ENCODE measurements around the gene TMEM239. TPM values are rescaled to one million over a fixed set of nuclear protein-coding genes. Genes with fewer than 3 reads are reported as not detected.
A peak's percentile ranks its signal among the peaks of the same experiment; 100 is the strongest.
"Not testable (repeated sequence)": the region's sequence is repeated elsewhere in the genome, so short reads cannot be mapped to it uniquely, and the experiment has no call there.

The TMEM239 gene
- total RNA-seq, 1 experiment from 2014 or later = not detected

- peaks cover 10% of the 10 kb centered on the region for H3K4me1 ChIP-seq
- H3K27ac ChIP-seq = no peak overlapping the region
- H3K27me3 ChIP-seq = no peaks in the 10 kb centered on the region
- peak in 1 of 2 experiments; percentile 35 for DNase-seq
- H3K36me3 ChIP-seq = no peaks in the 10 kb centered on the region
- H3K9me3 ChIP-seq (replicated peaks) = no peaks in the 10 kb centered on the region
- H3K4me3 ChIP-seq = no peak overlapping the region
Observed at GRCh38 chr20:2825761-2826160, 9.6 kb downstream of the TMEM239 start.

GRCh38 chr20:2826655-2827054 is 10.5 kb downstream of the TMEM239 start:
- Histone ChIP-seq H3K9me3 (replicated peaks) (no peaks in the 10 kb centered on the region), H3K36me3 (no peaks in the 10 kb centered on the region), H3K4me3 (no peak overlapping the region), H3K4me1 (peaks cover 7% of the 10 kb centered on the region), H3K27ac (no peak overlapping the region), H3K27me3 (no peaks in the 10 kb centered on the region)
- DNase-seq = no peak

- Histone ChIP-seq H3K4me1 (peaks cover 11% of the 10 kb centered on the region), H3K27me3 (no peaks in the 10 kb centered on the region), H3K4me3 (no peak overlapping the region), H3K27ac (no peak overlapping the region), H3K36me3 (no peaks in the 10 kb centered on the region), H3K9me3 (replicated peaks) (no peaks in the 10 kb centered on the region)
- no peak for DNase-seq
Observed at GRCh38 chr20:2829376-2829775, 13.2 kb downstream of the TMEM239 start.

GRCh38 chr20:2831206-2831605 is 15.0 kb downstream of the TMEM239 start:
- H3K36me3 ChIP-seq; H3K4me3 ChIP-seq; H3K9me3 ChIP-seq (replicated peaks); H3K27me3 ChIP-seq; H3K27ac ChIP-seq; H3K4me1 ChIP-seq; DNase-seq: not testable (repeated sequence)

- Histone ChIP-seq H3K4me1 (peaks cover 5% of the 10 kb centered on the region; the same call in 1 of the 2 replicates), H3K27ac (no peak overlapping the region), H3K27me3 (no peaks in the 10 kb centered on the region), H3K36me3 (no peaks in the 10 kb centered on the region), H3K9me3 (replicated peaks) (no peaks in the 10 kb centered on the region), H3K4me3 (no peak overlapping the region)
- DNase-seq = no peak
Observed at GRCh38 chr20:2833761-2834160, 17.6 kb downstream of the TMEM239 start.

- H3K4me1 ChIP-seq = peaks cover 5% of the 10 kb centered on the region; the same call in 1 of the 2 replicates
- no peak overlapping the region for H3K27ac ChIP-seq
- H3K9me3 ChIP-seq (replicated peaks) = no peaks in the 10 kb centered on the region
- H3K36me3 ChIP-seq = no peaks in the 10 kb centered on the region
- no peak overlapping the region for H3K4me3 ChIP-seq
- no peak for DNase-seq
- H3K27me3 ChIP-seq = no peaks in the 10 kb centered on the region
Observed at GRCh38 chr20:2834401-2835110, 18.4 kb downstream of the TMEM239 start.

GRCh38 chr20:2835331-2835796 is 19.2 kb downstream of the TMEM239 start:
- no peak overlapping the region for H3K27ac ChIP-seq
- no peaks in the 10 kb centered on the region for H3K36me3 ChIP-seq
- no peaks in the 10 kb centered on the region for H3K9me3 ChIP-seq (replicated peaks)
- H3K4me1 ChIP-seq = peaks cover 5% of the 10 kb centered on the region; the same call in 1 of the 2 replicates
- no peak for DNase-seq
- H3K27me3 ChIP-seq = no peaks in the 10 kb centered on the region
- no peak overlapping the region for H3K4me3 ChIP-seq

GRCh38 chr20:2836035-2836434 is 19.9 kb downstream of the TMEM239 start:
- DNase-seq = no peak
- Histone ChIP-seq H3K27me3 (no peaks in the 10 kb centered on the region), H3K27ac (no peak overlapping the region), H3K4me3 (no peak overlapping the region), H3K9me3 (replicated peaks) (no peaks in the 10 kb centered on the region), H3K4me1 (peaks cover 5% of the 10 kb centered on the region; the same call in 1 of the 2 replicates), H3K36me3 (no peaks in the 10 kb centered on the region)

- H3K36me3 ChIP-seq = no peaks in the 10 kb centered on the region
- no peak for DNase-seq
- no peaks in the 10 kb centered on the region for H3K27me3 ChIP-seq
- H3K4me1 ChIP-seq = no peaks in the 10 kb centered on the region; the same call in 1 of the 2 replicates
- no peak overlapping the region for H3K27ac ChIP-seq
- H3K4me3 ChIP-seq = no peak overlapping the region
- no peaks in the 10 kb centered on the region for H3K9me3 ChIP-seq (replicated peaks)
Observed at GRCh38 chr20:2837221-2837960, 21.2 kb downstream of the TMEM239 start.

- no peak for DNase-seq
- no peak overlapping the region for H3K4me3 ChIP-seq
- H3K9me3 ChIP-seq (replicated peaks) = no peaks in the 10 kb centered on the region
- H3K4me1 ChIP-seq = no peaks in the 10 kb centered on the region; the same call in 1 of the 2 replicates
- H3K27ac ChIP-seq = no peak overlapping the region
- no peaks in the 10 kb centered on the region for H3K27me3 ChIP-seq
- H3K36me3 ChIP-seq = no peaks in the 10 kb centered on the region
Observed at GRCh38 chr20:2838170-2838797, 22.1 kb downstream of the TMEM239 start.

- Histone ChIP-seq H3K4me3 (no peak overlapping the region), H3K9me3 (replicated peaks) (no peaks in the 10 kb centered on the region), H3K36me3 (no peaks in the 10 kb centered on the region)
Observed at GRCh38 chr20:2838847-2839671, 22.9 kb downstream of the TMEM239 start.

GRCh38 chr20:2839732-2840137 is 23.6 kb downstream of the TMEM239 start:
- no peaks in the 10 kb centered on the region for H3K9me3 ChIP-seq (replicated peaks)
- no peaks in the 10 kb centered on the region; the same call in 1 of the 2 replicates for H3K4me1 ChIP-seq
- H3K27me3 ChIP-seq = no peaks in the 10 kb centered on the region
- H3K36me3 ChIP-seq = no peaks in the 10 kb centered on the region
- no peak for DNase-seq
- H3K27ac ChIP-seq = no peak overlapping the region
- H3K4me3 ChIP-seq = peak overlapping the region; percentile 100; the same call in 1 of the 2 replicates

More at GRCh38 chr20:2838847-2839671, 22.9 kb downstream of the TMEM239 start:
- Histone ChIP-seq H3K27ac (no peak overlapping the region), H3K4me1 (no peaks in the 10 kb centered on the region; the same call in 1 of the 2 replicates), H3K27me3 (no peaks in the 10 kb centered on the region)
- no peak for DNase-seq

GRCh38 chr20:2840138-2840966 is 24.2 kb downstream of the TMEM239 start, which contains the start of the genes PCED1A and VPS16:
PCED1A (minus strand) TSS chr20:2840655; CDS start chr20:2839912, 743 bp downstream.
VPS16 (plus strand) TSS chr20:2840745; CDS start chr20:2840775, 30 bp downstream.
- H3K9me3 ChIP-seq (replicated peaks) = no peaks in the 10 kb centered on the region
- peak within 1 kb of the TSS; percentile 100 for H3K4me3 ChIP-seq
- no peaks in the 10 kb centered on the region for H3K27me3 ChIP-seq
- DNase-seq = peak; percentile 90
- H3K27ac ChIP-seq = peak within 1 kb of the TSS; percentile 95
- no peaks in the 10 kb centered on the region for H3K36me3 ChIP-seq
- H3K4me1 ChIP-seq = no peaks in the 10 kb centered on the region; the same call in 1 of the 2 replicates
